WTC11 (cell line): ENCODE results near the gene VPS35L. TPM values are rescaled to one million over a fixed set of nuclear protein-coding genes. Genes with fewer than 3 reads are reported as not detected.

Source experiments
- ATAC-seq: fragments of 200-7000 bp; cut with Tn5 transposase; 2 replicates; pipeline ENCODE4 v1.10.0; 2021; ENCODE audit warnings: mild to moderate bottlenecking, moderate library complexity
- CTCF ChIA-PET: fragments of 300-600 bp; sonication (Branson Sonifier 250); formaldehyde crosslinking; loops from one replicate; lab custom pipeline; 2021; ENCODE audit warnings: antibody characterized with exemption; lab: Charles Lee
- POLR2A ChIA-PET: fragments of 350-600 bp; sonication (Branson Sonifier 250); formaldehyde crosslinking; loops from one replicate; lab custom pipeline; 2021; ENCODE audit warnings: antibody characterized with exemption; lab: Charles Lee
- DNase-seq: peaks from one replicate; pipeline ENCODE4 v3.0.0; 2021; ENCODE audit warnings: low spot score
- H3K27ac Mint-ChIP-seq: 2 replicates; pipeline ENCODE4 v1.8.0; 2021; ENCODE audit warnings: mixed read lengths
- H3K27me3 Mint-ChIP-seq: 2 replicates; pipeline ENCODE4 v1.8.0; 2021; ENCODE audit warnings: low read depth, mild to moderate bottlenecking, moderate library complexity, mixed read lengths
- H3K36me3 Mint-ChIP-seq: 2 replicates; pipeline ENCODE4 v1.8.0; 2021; ENCODE audit warnings: mixed read lengths
- H3K4me1 Mint-ChIP-seq: 2 replicates; pipeline ENCODE4 v1.8.0; 2022; ENCODE audit warnings: mixed read lengths
- H3K4me3 Mint-ChIP-seq: 2 replicates; pipeline ENCODE4 v1.8.0; 2021; ENCODE audit warnings: mild to moderate bottlenecking, moderate library complexity, mixed read lengths
- H3K9me3 Mint-ChIP-seq: 2 replicates; pipeline ENCODE4 v1.8.0; 2021; ENCODE audit warnings: mixed read lengths
- ARID4B ChIP-seq: sonication (generic); formaldehyde crosslinking; IDR thresholded peaks from 2 replicates; pipeline ENCODE4 v1.8.0; 2023; ENCODE audit warnings: missing genetic modification reagents, mild to moderate bottlenecking, borderline replicate concordance
- ATF1 ChIP-seq: sonication (generic); formaldehyde crosslinking; IDR thresholded peaks from 2 replicates; pipeline ENCODE4 v1.8.1; 2023; ENCODE audit warnings: mild to moderate bottlenecking, moderate library complexity, missing genetic modification reagents
- ATF2 ChIP-seq: sonication (generic); formaldehyde crosslinking; IDR thresholded peaks from 2 replicates; pipeline ENCODE4 v1.8.1; 2022; ENCODE audit warnings: low read depth, missing genetic modification reagents, borderline replicate concordance
- CREB1 ChIP-seq: sonication (generic); formaldehyde crosslinking; IDR thresholded peaks from 2 replicates; pipeline ENCODE4 v1.8.0; 2023; ENCODE audit warnings: mild to moderate bottlenecking, missing genetic modification reagents
- CTCF ChIP-seq: fragments of 200-600 bp; IDR thresholded peaks from 2 replicates; pipeline ENCODE4 v1.8.0; 2022; ENCODE audit warnings: antibody characterized with exemption
- FOXK1 ChIP-seq: sonication (generic); formaldehyde crosslinking; IDR thresholded peaks from 2 replicates; pipeline ENCODE4 v1.8.0; 2022; ENCODE audit warnings: mild to moderate bottlenecking, moderate library complexity, missing genetic modification reagents
- JAZF1 ChIP-seq: fragments of 250-450 bp; sonication (Bioruptor Pico); IDR thresholded peaks from 2 replicates; pipeline ENCODE4 v1.9.0; 2021; ENCODE audit warnings: moderate library complexity, mild to moderate bottlenecking, inconsistent platforms
- MYBL2 ChIP-seq: sonication (generic); formaldehyde crosslinking; IDR thresholded peaks from 2 replicates; pipeline ENCODE4 v1.8.1; 2023; ENCODE audit warnings: mild to moderate bottlenecking, moderate library complexity, missing genetic modification reagents
- OVOL2 ChIP-seq: fragments of 250-450 bp; sonication (Bioruptor Pico); IDR thresholded peaks from 2 replicates; pipeline ENCODE4 v1.9.0; 2021; ENCODE audit warnings: mild to moderate bottlenecking, borderline replicate concordance
- PRDM15 ChIP-seq: sonication (generic); formaldehyde crosslinking; IDR thresholded peaks from 2 replicates; pipeline ENCODE4 v1.8.0; 2022; ENCODE audit warnings: missing genetic modification reagents
- RORB ChIP-seq: fragments of 250-450 bp; sonication (Bioruptor Pico); IDR thresholded peaks from 2 replicates; pipeline ENCODE4 v1.9.0; 2021; ENCODE audit warnings: mild to moderate bottlenecking
- TEAD1 ChIP-seq: sonication (generic); formaldehyde crosslinking; IDR thresholded peaks from 2 replicates; pipeline ENCODE4 v1.8.0; 2022; ENCODE audit warnings: mild to moderate bottlenecking, missing genetic modification reagents
- TEAD4 ChIP-seq: sonication (generic); formaldehyde crosslinking; IDR thresholded peaks from 2 replicates; pipeline ENCODE4 v1.8.0; 2022; ENCODE audit warnings: mild to moderate bottlenecking, missing genetic modification reagents
- ZMAT4 ChIP-seq: fragments of 250-450 bp; sonication (Bioruptor Pico); IDR thresholded peaks from 2 replicates; pipeline ENCODE4 v1.9.0; 2021; ENCODE audit warnings: mild to moderate bottlenecking
- ZNF219 ChIP-seq: sonication (generic); formaldehyde crosslinking; IDR thresholded peaks from 2 replicates; pipeline ENCODE4 v1.8.0; 2023; ENCODE audit warnings: missing genetic modification reagents, mild to moderate bottlenecking, borderline replicate concordance
- ZNF423 ChIP-seq: fragments of 250-450 bp; sonication (Bioruptor Pico); IDR thresholded peaks from 2 replicates; pipeline ENCODE4 v2.1.2; 2022; ENCODE audit warnings: mild to moderate bottlenecking, moderate library complexity
- ZNF425 ChIP-seq: fragments of 250-450 bp; sonication (Bioruptor Pico); conservative IDR thresholded peaks from 2 replicates; pipeline ENCODE4 v1.9.0; 2021; ENCODE audit warnings: mild to moderate bottlenecking
- ZSCAN18 ChIP-seq: fragments of 250-450 bp; sonication (Bioruptor Pico); IDR thresholded peaks from 2 replicates; pipeline ENCODE4 v2.1.2; 2022; ENCODE audit warnings: mild to moderate bottlenecking, moderate library complexity
- total RNA-seq: library from RNA; stranded (reverse); gene quantifications from 3 replicates; pipeline ENCODE4 v1.2.3, GENCODE V29; 2021

VPS35L gene
- total RNA-seq, 1 experiment from 2014 or later, result 59.7 TPM

GRCh38 chr16:19746561-19746960 is 191.1 kb downstream of the VPS35L start (continued):
- TF ChIP-seq ARID4B (CRISPR knock-in tag) (no peak), ATF1 (no peak), ZNF425 (no peak), PRDM15 (CRISPR knock-in tag) (no peak), CREB1 (no peak)

GRCh38 chr16:19748389-19749168 is 193.1 kb downstream of the VPS35L start:
- Mint-ChIP-seq H3K9me3 (no peaks in the 10 kb centered on the region), H3K36me3 (no peaks in the 10 kb centered on the region), H3K4me3 (no peak overlapping the region), H3K27me3 (no peaks in the 10 kb centered on the region), H3K4me1 (peaks cover 2% of the 10 kb centered on the region; the same call in 1 of the 2 replicates), H3K27ac (0 out of 2 replicates have a peak overlapping the region, but pooled peaks have one; percentile 8)
- ATAC-seq, result no peak
- DNase-seq, result no peak
- TF ChIP-seq TEAD1 (CRISPR knock-in tag) (no peak), CTCF (no peak), MYBL2 (CRISPR knock-in tag) (no peak), ATF2 (CRISPR knock-in tag) (no peak), ZNF423 (CRISPR knock-in tag) (no peak), ZSCAN18 (CRISPR knock-in tag) (no peak), JAZF1 (CRISPR knock-in tag) (no peak), FOXK1 (CRISPR knock-in tag) (no peak), RORB (no peak), OVOL2 (CRISPR knock-in tag) (no peak), ZNF219 (CRISPR knock-in tag) (no peak), TEAD4 (no peak), ZMAT4 (no peak)
- ChIA-PET CTCF (interaction anchor here (1.0 to 1.6 kb wide), 2 partner anchors 165 to 552 kb away, joined by 3 read pairs; no protein-coding TSS in a partner anchor), POLR2A (interaction anchor here (0.6 kb wide), 1 partner anchor 446 kb away, joined by 3 read pairs; no protein-coding TSS in a partner anchor)
